HepG2 (cell line): ENCODE results near the gene KLHL11. TPM values are rescaled to one million over a fixed set of nuclear protein-coding genes. Genes with fewer than 3 reads are reported as not detected.

ENCODE experiments used
- BRF2 ChIP-seq: sonication (generic); formaldehyde crosslinking; IDR thresholded peaks from 2 replicates; pipeline ENCODE4 v1.8.1; 2022; ENCODE audit warnings: mild to moderate bottlenecking, missing genetic modification reagents
- CTCF ChIP-seq: sonication (generic); formaldehyde crosslinking; IDR thresholded peaks from 2 replicates; pipeline ENCODE4 v1.5.0; 2020; ENCODE audit warnings: mild to moderate bottlenecking, missing genetic modification reagents, moderate library complexity
- EHMT2 ChIP-seq: fragments of 200-600 bp; sonication (generic); IDR thresholded peaks from 2 replicates; pipeline ENCODE4 v1.7.0; 2017; ENCODE audit warnings: antibody characterized with exemption, low read depth, low read length, borderline replicate concordance
- ESRRA ChIP-seq: sonication (generic); formaldehyde crosslinking; IDR thresholded peaks from 2 replicates; pipeline ENCODE4 v1.5.1; 2020; ENCODE audit warnings: mild to moderate bottlenecking, low read depth, missing genetic modification reagents
- RBAK ChIP-seq: sonication (generic); formaldehyde crosslinking; IDR thresholded peaks from 2 replicates; pipeline ENCODE4 v1.5.1; 2020; ENCODE audit warnings: mild to moderate bottlenecking, missing genetic modification reagents
- REXO4 ChIP-seq: sonication (generic); formaldehyde crosslinking; IDR thresholded peaks from 2 replicates; pipeline ENCODE4 v1.8.0; 2022; ENCODE audit warnings: missing genetic modification reagents, mild to moderate bottlenecking, borderline replicate concordance
- SP2 ChIP-seq: sonication (generic); formaldehyde crosslinking; IDR thresholded peaks from 2 replicates; pipeline ENCODE4 v1.5.1; 2020; ENCODE audit warnings: mild to moderate bottlenecking, missing genetic modification reagents
- SRY ChIP-seq: sonication (generic); formaldehyde crosslinking; IDR thresholded peaks from 2 replicates; pipeline ENCODE4 v1.8.0; 2022; ENCODE audit warnings: mild to moderate bottlenecking, missing genetic modification reagents
- ZBTB42 ChIP-seq: sonication (generic); formaldehyde crosslinking; IDR thresholded peaks from 2 replicates; pipeline ENCODE4 v1.5.0; 2020; ENCODE audit warnings: mild to moderate bottlenecking, missing genetic modification reagents
- ZNF263 ChIP-seq: sonication (generic); formaldehyde crosslinking; IDR thresholded peaks from 2 replicates; pipeline ENCODE4 v1.4.0; 2020; ENCODE audit warnings: missing genetic modification reagents
- ZNF317 ChIP-seq: sonication (generic); formaldehyde crosslinking; IDR thresholded peaks from 2 replicates; pipeline ENCODE4 v1.5.0; 2020; ENCODE audit warnings: mild to moderate bottlenecking, missing genetic modification reagents
- ZNF530 ChIP-seq: sonication (generic); formaldehyde crosslinking; IDR thresholded peaks from 2 replicates; pipeline ENCODE4 v1.5.0; 2020; ENCODE audit warnings: low read depth, mild to moderate bottlenecking, missing genetic modification reagents
- ZNF619 ChIP-seq: sonication (generic); formaldehyde crosslinking; IDR thresholded peaks from 2 replicates; pipeline ENCODE4 v1.4.0; 2020; ENCODE audit warnings: mild to moderate bottlenecking, missing genetic modification reagents
- ZNF792 ChIP-seq: IDR thresholded peaks from 2 replicates; pipeline ENCODE4 v1.6.1; 2016
- polyA plus RNA-seq, 8 experiments: library from polyadenylated mRNA; depleted of rRNA in 3 of 8; stranded (reverse) in 7 of 8; unstranded in 1 of 8; fragments of >200 nt; fragmentation: Illumina TruSeq in 4 of 8; extraction: Trizol in 4 of 8; gene quantifications; 2 replicates each; pipeline versions ENCODE4 v1.2.1 to v1.2.3, GENCODE V29; 2011 to 2016; ENCODE audit warnings: low read depth in 4 of 8, missing spikeins in 1 of 8, mixed read lengths in 1 of 8; ENCODE audit not compliant: insufficient read depth in 1 of 8
- total RNA-seq, 5 experiments: library from RNA; depleted of rRNA; stranded (reverse); fragments of >200 nt; fragmentation: Illumina TruSeq; extraction: Trizol; gene quantifications; 2 replicates each; pipeline ENCODE4 v1.2.3, GENCODE V29; 2016; ENCODE audit warnings: low read depth in 1 of 5
- TF ChIP-seq, protein P1 (sequence below): sonication (generic); formaldehyde crosslinking; IDR thresholded peaks from 2 replicates; pipeline ENCODE4 v1.4.0; 2020; ENCODE audit warnings: low read depth, mild to moderate bottlenecking, missing genetic modification reagents
- TF ChIP-seq, protein P2 (sequence below), 2 experiments: fragments of 450-650 bp in 1 of 2; sonication (generic) in 1 of 2; formaldehyde crosslinking; IDR thresholded peaks; 2 replicates each; pipeline versions ENCODE4 v1.5.0 to v1.8.0; 2020 to 2022; ENCODE audit warnings: mild to moderate bottlenecking in 1 of 2, missing genetic modification reagents in 1 of 2
- TF ChIP-seq, protein P3 (sequence below): sonication (generic); formaldehyde crosslinking; IDR thresholded peaks from 2 replicates; pipeline ENCODE4 v1.8.0; 2022; ENCODE audit warnings: mild to moderate bottlenecking, missing genetic modification reagents, moderate library complexity
- TF ChIP-seq, protein P4 (sequence below): sonication (generic); formaldehyde crosslinking; IDR thresholded peaks from 2 replicates; pipeline ENCODE4 v1.4.0; 2020; ENCODE audit warnings: mild to moderate bottlenecking, missing genetic modification reagents

KLHL11 gene
- total and polyA plus RNA-seq, 2 of the 13 experiments (the other 11 are each of a cell fraction or from before 2014, with no cell fraction given), result 7.7 to 27.5 TPM

- TF ChIP-seq, protein P1, sequence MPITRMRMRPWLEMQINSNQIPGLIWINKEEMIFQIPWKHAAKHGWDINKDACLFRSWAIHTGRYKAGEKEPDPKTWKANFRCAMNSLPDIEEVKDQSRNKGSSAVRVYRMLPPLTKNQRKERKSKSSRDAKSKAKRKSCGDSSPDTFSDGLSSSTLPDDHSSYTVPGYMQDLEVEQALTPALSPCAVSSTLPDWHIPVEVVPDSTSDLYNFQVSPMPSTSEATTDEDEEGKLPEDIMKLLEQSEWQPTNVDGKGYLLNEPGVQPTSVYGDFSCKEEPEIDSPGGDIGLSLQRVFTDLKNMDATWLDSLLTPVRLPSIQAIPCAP (CRISPR knock-in tag), result no peak
- TF ChIP-seq, protein P2, sequence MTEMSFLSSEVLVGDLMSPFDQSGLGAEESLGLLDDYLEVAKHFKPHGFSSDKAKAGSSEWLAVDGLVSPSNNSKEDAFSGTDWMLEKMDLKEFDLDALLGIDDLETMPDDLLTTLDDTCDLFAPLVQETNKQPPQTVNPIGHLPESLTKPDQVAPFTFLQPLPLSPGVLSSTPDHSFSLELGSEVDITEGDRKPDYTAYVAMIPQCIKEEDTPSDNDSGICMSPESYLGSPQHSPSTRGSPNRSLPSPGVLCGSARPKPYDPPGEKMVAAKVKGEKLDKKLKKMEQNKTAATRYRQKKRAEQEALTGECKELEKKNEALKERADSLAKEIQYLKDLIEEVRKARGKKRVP (CRISPR knock-in tag; IDR thresholded peaks at IDR 0.05), result no peak
- peak; percentile 65; the same call in 1 of the 2 replicates for TF ChIP-seq ESRRA (CRISPR knock-in tag)
- no peak for TF ChIP-seq ZNF530 (CRISPR knock-in tag)
- peak; percentile 54; the same call in 1 of the 2 replicates for TF ChIP-seq ZNF317 (CRISPR knock-in tag)
- no peak; the same call in 1 of the 2 replicates for TF ChIP-seq ZBTB42
- TF ChIP-seq ZNF792 (CRISPR knock-in tag), result peak; percentile 97
- TF ChIP-seq REXO4 (CRISPR knock-in tag), result no peak
- no peak for TF ChIP-seq RBAK
- TF ChIP-seq, protein P3, sequence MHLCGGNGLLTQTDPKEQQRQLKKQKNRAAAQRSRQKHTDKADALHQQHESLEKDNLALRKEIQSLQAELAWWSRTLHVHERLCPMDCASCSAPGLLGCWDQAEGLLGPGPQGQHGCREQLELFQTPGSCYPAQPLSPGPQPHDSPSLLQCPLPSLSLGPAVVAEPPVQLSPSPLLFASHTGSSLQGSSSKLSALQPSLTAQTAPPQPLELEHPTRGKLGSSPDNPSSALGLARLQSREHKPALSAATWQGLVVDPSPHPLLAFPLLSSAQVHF (CRISPR knock-in tag), result no peak
- TF ChIP-seq EHMT2, result no peak
- peak; percentile 58 for TF ChIP-seq CTCF (CRISPR knock-in tag)
- no peak for TF ChIP-seq SRY (CRISPR knock-in tag)
- TF ChIP-seq, protein P4, sequence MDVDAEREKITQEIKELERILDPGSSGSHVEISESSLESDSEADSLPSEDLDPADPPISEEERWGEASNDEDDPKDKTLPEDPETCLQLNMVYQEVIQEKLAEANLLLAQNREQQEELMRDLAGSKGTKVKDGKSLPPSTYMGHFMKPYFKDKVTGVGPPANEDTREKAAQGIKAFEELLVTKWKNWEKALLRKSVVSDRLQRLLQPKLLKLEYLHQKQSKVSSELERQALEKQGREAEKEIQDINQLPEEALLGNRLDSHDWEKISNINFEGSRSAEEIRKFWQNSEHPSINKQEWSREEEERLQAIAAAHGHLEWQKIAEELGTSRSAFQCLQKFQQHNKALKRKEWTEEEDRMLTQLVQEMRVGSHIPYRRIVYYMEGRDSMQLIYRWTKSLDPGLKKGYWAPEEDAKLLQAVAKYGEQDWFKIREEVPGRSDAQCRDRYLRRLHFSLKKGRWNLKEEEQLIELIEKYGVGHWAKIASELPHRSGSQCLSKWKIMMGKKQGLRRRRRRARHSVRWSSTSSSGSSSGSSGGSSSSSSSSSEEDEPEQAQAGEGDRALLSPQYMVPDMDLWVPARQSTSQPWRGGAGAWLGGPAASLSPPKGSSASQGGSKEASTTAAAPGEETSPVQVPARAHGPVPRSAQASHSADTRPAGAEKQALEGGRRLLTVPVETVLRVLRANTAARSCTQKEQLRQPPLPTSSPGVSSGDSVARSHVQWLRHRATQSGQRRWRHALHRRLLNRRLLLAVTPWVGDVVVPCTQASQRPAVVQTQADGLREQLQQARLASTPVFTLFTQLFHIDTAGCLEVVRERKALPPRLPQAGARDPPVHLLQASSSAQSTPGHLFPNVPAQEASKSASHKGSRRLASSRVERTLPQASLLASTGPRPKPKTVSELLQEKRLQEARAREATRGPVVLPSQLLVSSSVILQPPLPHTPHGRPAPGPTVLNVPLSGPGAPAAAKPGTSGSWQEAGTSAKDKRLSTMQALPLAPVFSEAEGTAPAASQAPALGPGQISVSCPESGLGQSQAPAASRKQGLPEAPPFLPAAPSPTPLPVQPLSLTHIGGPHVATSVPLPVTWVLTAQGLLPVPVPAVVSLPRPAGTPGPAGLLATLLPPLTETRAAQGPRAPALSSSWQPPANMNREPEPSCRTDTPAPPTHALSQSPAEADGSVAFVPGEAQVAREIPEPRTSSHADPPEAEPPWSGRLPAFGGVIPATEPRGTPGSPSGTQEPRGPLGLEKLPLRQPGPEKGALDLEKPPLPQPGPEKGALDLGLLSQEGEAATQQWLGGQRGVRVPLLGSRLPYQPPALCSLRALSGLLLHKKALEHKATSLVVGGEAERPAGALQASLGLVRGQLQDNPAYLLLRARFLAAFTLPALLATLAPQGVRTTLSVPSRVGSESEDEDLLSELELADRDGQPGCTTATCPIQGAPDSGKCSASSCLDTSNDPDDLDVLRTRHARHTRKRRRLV, result peak; percentile 77; the same call in 1 of the 2 replicates
- TF ChIP-seq ZNF619 (CRISPR knock-in tag), result no peak
- TF ChIP-seq SP2, result no peak
- TF ChIP-seq BRF2 (CRISPR knock-in tag), result peak; percentile 75; the same call in 1 of the 2 replicates
- TF ChIP-seq ZNF263 (CRISPR knock-in tag), result peak; percentile 66; the same call in 1 of the 2 replicates
Observed at GRCh38 chr17:41907633-41908539, 42.7 kb upstream of the KLHL11 start (continued).
